NK-92 treated with Interleukin-12 subunit alpha and Interleukin-12 subunit beta, amount 100 ng/mL, for 24 hours (cell line): ENCODE results near the gene NAA35.
"Not testable (repeated sequence)": the region's sequence is repeated elsewhere in the genome, so short reads cannot be mapped to it uniquely, and the experiment has no call there.

Experiments
- DNase-seq: peaks from one replicate; lab custom pipeline; 2025; lab: John Stamatoyannopoulos, UW

Gene NAA35

DNA sequence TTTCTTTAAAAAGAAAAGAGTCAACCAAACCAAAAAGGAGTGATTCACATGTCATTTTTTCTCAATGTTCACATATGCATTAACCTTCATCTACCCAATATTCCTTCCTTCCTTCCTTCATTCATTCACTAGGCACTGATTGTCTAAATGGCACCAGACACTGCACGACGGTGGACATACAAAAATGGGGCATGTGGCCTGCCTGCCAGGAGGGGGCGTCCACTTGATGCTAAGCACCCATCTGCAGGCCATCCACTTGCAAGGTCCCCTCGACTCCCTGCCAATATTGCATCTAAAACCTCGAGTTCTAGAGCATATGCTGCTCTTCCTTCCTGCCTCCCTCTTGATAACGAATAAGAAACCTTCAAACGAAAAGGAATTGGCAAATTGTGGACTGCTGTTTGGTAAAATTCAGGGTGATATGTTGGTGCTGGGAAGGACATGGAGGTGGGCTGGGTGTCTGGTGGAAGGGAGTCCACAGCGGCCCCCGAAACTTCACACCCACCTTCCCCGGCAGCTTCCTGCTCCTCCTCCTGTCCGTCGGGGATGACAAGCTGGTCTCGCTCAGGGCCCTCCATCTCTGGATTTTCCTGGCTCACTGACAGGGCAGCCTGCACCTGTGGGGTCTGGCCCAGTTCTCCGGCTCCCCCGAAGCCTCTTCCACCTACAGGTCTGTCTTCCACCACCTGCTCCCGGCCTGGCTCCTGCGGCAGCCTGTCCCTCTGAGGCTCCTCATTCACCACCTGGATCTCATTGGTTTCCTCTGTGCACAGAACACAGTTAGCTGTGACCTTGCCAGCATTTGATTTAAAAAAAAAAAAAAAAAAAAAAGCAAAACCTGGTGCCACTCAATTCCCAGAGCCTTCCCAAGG, 94.2 kb downstream of the NAA35 start:
- DNase-seq, result peak; percentile 6

- DNase-seq, result no peak
Measured at GRCh38 chr9:86035827-86036440, 95.0 kb downstream of the NAA35 start.

DNA sequence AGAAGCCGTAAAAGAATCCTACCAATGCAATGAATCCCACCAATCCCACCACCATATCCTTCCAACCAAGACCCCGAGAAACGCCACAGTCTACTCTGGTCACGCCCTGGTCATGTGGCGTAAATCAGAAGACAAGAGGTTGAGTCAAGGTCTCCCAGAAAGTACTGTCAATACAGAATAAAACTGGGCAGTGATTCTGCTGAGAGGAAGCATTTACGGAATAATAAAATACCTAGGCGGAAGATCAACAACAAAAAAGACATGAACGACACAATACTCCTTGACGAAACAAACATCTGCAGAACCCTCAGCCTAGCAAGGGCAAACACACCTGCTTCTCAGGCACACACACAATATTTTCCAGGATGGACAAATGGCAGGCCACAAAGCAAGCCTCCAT, 95.6 kb downstream of the NAA35 start:
- no peak for DNase-seq

- no peak for DNase-seq
Measured at GRCh38 chr9:86039991-86040860, 99.3 kb downstream of the NAA35 start.

DNA sequence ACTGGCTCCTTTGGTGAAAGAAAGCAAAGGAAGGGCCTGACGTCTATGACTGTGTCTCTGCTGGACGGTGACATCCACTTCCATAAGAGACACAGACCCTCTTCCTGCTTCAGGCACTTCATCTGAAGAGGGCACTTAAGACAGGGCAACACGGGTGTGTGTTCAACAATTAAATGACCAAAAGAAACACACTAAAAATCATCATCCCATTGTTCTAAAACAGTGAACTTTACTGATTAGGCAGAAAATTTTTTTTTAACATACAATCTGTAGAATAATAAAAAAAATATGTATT, 99.9 kb downstream of the NAA35 start:
- no peak for DNase-seq

DNA sequence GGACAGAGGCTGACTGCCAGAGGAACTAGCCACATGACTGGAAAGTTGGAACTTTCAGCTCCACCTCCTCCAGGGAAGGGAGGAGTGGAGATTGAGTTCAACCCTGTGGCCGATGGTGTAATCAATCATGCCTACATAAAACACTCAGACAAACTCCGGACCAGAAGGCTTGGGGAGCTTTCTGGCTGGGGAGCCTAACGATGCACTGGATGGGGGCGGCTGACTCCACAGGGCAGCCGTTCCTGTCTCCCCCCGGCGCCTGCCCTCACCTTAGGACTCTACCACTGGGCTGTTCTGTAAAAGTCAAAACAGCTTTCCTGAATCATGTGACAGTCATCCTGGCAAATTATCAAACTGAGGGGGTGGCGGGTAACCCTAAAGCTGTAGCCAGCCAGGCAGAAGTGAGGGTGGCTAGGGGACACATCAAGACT, 100.4 kb downstream of the NAA35 start:
- no peak for DNase-seq

GRCh38 chr9:86042199-86042978, 101.4 kb downstream of the NAA35 start:
- DNase-seq, result no peak

DNA sequence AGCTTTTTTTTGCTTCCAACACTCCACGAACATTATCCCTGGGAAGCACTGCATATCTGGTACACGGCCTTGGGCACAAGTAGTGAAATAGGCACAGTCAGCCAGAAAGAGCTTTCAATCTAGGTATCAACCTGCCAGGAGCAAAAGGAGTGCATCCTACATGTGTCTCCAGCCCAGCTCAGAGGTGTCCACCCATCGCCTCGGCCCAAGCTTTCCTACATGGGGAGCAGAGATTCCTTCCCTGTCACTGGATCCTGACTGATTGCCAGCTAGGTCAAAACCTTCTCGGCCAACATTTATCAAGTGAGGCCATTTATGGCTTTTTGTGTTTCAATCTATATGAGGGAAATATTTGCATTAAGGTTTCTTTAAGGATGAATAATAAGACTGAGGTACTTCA, 102.6 kb downstream of the NAA35 start:
- DNase-seq, result no peak

DNA sequence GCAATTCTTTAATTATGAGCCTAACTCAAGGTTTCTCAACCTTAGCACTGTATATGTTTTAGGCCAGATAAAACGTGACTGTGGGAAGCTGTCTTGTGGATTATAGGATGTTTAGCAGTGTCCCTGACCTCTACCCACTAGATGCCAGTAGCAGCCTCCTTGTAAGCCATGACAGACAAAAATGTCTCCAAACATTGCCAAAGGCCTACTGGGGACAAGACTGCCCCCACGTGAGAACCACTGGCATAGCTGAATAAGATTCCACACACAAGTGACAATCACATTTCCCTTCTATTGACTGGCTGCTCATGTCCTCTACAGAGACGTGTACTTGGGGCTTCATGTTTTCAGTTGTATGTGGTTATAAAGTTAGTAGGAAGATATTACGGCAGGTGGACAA, 103.1 kb downstream of the NAA35 start:
- DNase-seq, result no peak

DNA sequence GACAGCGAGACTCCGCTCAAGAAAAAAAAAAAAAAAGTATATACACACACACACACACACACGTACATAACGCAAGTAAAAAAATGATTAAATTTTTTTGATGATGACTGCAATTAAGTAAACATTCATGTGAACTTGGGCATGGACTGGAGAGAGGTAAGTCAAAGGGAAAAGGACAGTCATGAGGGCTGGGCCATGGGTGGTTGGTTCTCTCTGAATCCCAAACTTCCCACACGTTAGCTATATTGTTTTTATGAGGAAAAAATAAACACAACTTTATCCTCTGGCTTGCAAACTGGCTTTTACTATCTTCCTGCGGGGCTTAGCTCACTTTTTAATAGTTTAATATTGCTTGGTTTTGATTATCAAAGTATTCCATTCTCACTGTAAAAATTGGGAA, 104.7 kb downstream of the NAA35 start:
- no peak for DNase-seq

- no peak for DNase-seq
Measured at GRCh38 chr9:86046071-86046636, 105.2 kb downstream of the NAA35 start.

- DNase-seq, result no peak
Measured at GRCh38 chr9:86046930-86047341, 106.0 kb downstream of the NAA35 start.

GRCh38 chr9:86047361-86047760, 106.4 kb downstream of the NAA35 start:
- DNase-seq, result no peak

- not testable (repeated sequence) for DNase-seq
Measured at GRCh38 chr9:86048018-86048742, 107.2 kb downstream of the NAA35 start.

DNA sequence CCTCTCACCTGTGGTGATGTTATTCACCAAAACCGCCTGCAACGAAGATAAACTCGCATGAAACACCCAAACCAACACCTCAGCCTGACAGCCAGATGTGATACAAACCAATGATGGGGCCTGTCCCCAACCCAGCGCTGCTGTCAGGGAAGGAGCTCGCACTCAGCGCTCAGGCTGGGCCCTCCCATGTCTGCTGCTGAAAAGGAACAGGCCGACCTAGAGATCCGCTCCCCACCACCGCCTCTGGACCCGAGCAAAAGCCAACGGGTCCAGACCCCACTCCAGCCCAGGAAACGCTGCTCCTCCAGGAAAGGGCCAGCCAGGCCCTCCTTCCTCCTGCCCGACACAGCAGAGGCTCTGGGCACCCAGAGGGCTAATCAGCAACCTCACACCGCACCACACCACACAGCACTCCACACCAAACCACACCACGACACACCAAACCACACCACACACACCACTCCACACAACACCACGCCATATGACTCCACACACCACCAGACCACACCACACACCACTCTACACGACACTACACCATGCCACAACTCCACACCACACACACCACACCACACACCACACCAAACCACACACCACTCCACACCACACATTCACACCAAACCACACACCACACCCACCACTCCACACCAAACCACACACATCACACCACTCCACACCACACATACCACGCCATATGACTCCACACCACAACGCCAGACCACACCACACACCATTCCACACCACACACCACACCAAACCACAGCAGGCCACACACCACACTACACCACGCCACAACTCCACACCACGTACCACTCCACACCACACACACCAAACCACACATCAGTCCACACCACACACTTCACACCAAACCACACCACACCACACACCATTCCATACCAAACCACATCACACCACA, 111.9 kb downstream of the NAA35 start:
- no peak for DNase-seq

DNA sequence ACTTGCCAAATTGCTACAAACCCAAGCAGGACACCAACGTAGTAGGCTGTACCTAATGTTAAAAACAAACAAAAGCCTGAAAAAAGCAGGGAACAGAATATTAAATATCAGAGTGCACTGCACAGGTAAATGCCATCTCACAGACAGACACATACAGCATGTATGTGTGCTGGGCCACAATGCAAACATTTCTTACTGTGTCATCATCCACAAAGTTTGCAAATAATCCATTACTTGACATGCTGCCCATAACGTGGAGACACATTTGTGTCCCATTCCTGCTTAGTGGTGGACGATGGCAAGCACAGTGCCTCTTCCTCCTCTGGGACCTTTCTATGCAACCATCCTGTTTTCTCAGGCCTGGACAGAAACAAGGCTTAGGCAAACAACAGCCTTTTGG, 113.7 kb downstream of the NAA35 start:
- DNase-seq, result no peak

DNA sequence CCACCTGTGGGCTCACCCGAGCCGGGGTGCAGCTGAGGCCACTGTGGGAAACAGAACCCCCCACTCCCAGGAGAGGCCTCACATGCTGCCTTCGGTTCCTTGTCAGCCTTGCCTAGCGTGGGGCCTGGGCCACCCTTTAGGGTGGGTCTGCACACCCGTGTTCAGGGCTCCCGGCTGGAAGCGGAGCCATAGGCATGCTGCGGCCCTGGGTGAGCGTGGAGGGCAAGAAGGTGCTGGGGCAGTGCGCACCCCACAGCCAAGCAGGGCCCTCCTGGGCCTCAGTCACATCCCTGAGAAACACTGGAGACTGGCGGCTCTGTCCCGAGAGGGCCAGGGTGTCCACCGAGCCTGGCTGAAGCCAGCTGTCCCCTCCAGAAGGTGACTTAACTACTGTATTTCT, 116.5 kb downstream of the NAA35 start:
- no peak for DNase-seq

- DNase-seq, result no peak
Measured at GRCh38 chr9:86061972-86062739, 121.2 kb downstream of the NAA35 start.
